T-helper 17 cell (primary cell): ENCODE results near the gene SEMA6A. TPM values are rescaled to one million over a fixed set of nuclear protein-coding genes. Genes with fewer than 3 reads are reported as not detected.

ENCODE experiments used
- ATAC-seq: fragments of 150-1000 bp; cut with Tn5 transposase; 2 replicates; pipeline ENCODE4 v1.10.0; 2021; ENCODE audit warnings: mild to moderate bottlenecking, moderate library complexity
- DNase-seq, 3 donors: peaks; one replicate each; pipeline versions ENCODE4 v3.0.0 to v3.0.0-alpha.2; 2020 to 2021
- H3K9me3 ChIP-seq: one replicate; pipeline ENCODE4 v1.7.0; 2013; ENCODE audit warnings: low read length, mild to moderate bottlenecking; ENCODE audit not compliant: control insufficient read depth, poor library complexity, severe bottlenecking
- H3K27ac Mint-ChIP-seq: one replicate; pipeline ENCODE4 v1.8.0; 2022; ENCODE audit warnings: mild to moderate bottlenecking, moderate library complexity, mixed read lengths
- H3K27me3 Mint-ChIP-seq: one replicate; pipeline ENCODE4 v1.8.0; 2022; ENCODE audit warnings: mixed read lengths
- H3K36me3 Mint-ChIP-seq: one replicate; pipeline ENCODE4 v1.8.0; 2022; ENCODE audit warnings: low read depth, mixed read lengths
- H3K4me1 Mint-ChIP-seq: one replicate; pipeline ENCODE4 v1.8.0; 2022; ENCODE audit warnings: mild to moderate bottlenecking, mixed read lengths
- H3K4me3 Mint-ChIP-seq: one replicate; pipeline ENCODE4 v1.8.0; 2022; ENCODE audit warnings: mild to moderate bottlenecking, moderate library complexity, mixed read lengths
- total RNA-seq, 4 donors: library from RNA in 2 of 4; stranded (reverse) in 2 of 4; gene quantifications; one replicate each; pipeline ENCODE4 v1.2.3 and lab custom pipeline; 2022 to 2026

The SEMA6A gene
- total RNA-seq, 2 donors from 2014 or later = 0.31 TPM; not detected in 1

GRCh38 chr5:116428413-116428812 is 146.2 kb downstream of the SEMA6A start:
- H3K9me3 ChIP-seq = no peaks in the 10 kb centered on the region
- Mint-ChIP-seq H3K4me3 (no peak overlapping the region), H3K27me3 (no peaks in the 10 kb centered on the region), H3K4me1 (no peaks in the 10 kb centered on the region), H3K27ac (no peak overlapping the region), H3K36me3 (peaks cover 5% of the 10 kb centered on the region)
- no peak for DNase-seq
- ATAC-seq = no peak

GRCh38 chr5:116424951-116425350 is 149.7 kb downstream of the SEMA6A start:
- no peaks in the 10 kb centered on the region for H3K27me3 Mint-ChIP-seq
- ATAC-seq (no peak), DNase-seq (no peak)
- no peak overlapping the region for H3K27ac Mint-ChIP-seq
- no peak overlapping the region for H3K4me3 Mint-ChIP-seq
- peaks cover 11% of the 10 kb centered on the region for H3K36me3 Mint-ChIP-seq
- no peaks in the 10 kb centered on the region for H3K4me1 Mint-ChIP-seq
- no peaks in the 10 kb centered on the region for H3K9me3 ChIP-seq

DNA sequence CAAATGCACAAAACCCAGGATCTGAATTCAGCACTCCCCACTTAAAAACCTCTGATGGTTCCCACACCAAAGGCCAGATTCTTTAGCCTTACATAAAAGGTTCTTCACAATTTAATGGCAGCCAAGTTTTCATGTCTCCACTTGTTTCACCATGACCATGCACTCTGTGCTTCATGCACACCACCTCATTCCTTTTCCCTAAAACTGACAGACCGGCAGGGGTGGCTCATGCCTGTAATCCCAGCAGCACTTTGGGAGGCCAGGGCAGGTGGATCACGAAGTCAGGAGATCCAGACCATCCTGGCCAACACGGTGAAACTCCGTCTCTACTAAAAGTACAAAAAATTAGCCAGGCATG is 150.4 kb downstream of the SEMA6A start:
- Mint-ChIP-seq H3K4me1 (no peaks in the 10 kb centered on the region), H3K27me3 (no peaks in the 10 kb centered on the region), H3K4me3 (no peak overlapping the region), H3K36me3 (peaks cover 11% of the 10 kb centered on the region), H3K27ac (no peak overlapping the region)
- DNase-seq = no peak
- H3K9me3 ChIP-seq = no peaks in the 10 kb centered on the region
- no peak for ATAC-seq

DNA sequence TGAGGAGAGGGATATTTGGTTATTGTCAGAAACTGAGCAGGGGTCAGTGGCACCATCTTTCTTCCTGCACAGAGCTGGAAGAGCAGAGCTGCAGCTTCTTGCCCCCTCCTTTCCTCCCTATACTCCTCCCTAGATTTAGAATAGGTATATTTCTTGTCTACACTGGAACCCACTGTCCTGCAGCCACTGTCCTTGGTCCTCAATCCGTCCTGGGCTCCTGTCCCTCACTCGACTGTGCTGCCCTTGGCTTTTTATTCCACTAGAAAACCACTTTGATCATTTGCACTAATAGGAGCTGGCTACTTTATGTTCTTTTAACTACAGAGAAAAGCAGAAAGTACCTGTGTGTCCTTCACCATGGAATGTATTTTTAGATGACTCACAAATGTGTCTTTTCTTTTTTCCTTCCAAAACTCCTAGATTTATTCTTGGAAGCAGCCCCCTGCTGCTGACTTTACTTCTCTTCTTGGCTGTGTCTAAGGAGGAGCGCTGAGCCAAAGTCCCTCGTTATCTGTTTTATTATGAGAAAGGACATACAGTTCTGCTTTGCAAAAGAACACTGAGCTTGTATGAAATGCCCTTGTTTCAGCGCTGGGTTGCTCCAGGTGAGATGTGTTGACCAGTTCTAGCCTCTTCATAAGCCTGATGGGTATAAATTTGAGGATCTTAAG is 150.9 kb downstream of the SEMA6A start:
- DNase-seq (no peak), ATAC-seq (no peak)
- H3K4me1 Mint-ChIP-seq = no peaks in the 10 kb centered on the region
- no peak overlapping the region for H3K27ac Mint-ChIP-seq
- no peaks in the 10 kb centered on the region for H3K27me3 Mint-ChIP-seq
- no peaks in the 10 kb centered on the region for H3K9me3 ChIP-seq
- H3K4me3 Mint-ChIP-seq = no peak overlapping the region
- H3K36me3 Mint-ChIP-seq = peaks cover 11% of the 10 kb centered on the region

DNA sequence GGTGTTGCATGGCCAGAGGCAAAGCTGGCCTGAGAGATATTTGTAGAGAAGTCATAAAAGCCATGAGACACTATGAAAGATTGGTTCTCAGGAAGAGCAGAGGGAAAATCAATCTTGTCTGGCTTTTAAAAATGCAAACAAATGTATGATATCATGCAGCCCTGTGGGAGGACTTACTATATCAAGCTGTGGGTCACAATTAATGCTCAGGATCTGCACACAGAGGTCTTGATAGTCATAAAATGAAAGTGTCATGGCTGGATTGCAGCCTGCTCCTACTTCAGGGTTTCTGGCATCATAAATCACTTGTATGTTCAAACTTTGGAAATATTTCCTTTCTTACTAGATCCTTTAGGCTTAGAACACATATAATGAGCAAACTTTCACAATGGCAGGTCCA is 151.5 kb downstream of the SEMA6A start:
- peaks cover 11% of the 10 kb centered on the region for H3K36me3 Mint-ChIP-seq

DNA sequence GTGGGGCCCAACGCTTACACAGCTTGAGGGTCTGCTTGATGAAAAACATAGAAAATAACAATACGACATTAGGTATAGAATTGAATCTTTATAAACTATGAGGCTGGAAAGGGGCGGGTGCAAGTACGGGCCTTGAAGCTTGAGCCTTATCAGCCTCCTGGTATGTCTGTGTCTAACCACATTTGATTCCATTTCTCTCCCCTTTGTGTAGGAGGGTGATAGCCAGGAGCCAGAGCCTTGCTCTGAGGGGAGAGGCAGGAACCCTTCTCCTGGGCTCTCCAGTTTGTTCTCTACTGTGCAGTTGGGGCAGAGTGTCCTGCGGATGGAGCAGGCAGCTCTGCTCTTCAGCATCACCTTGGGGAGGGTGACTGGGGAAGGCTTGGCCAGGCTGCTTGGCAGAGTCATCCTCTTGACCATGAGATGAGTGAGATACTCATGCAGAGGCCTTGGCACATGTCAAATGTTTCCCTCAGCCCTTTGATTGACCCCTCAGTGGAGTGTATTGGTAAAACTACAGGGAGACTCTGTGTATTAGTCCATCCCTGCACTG is 153.5 kb downstream of the SEMA6A start:
- Mint-ChIP-seq H3K36me3 (peaks cover 13% of the 10 kb centered on the region), H3K4me1 (no peaks in the 10 kb centered on the region), H3K27ac (no peak overlapping the region), H3K27me3 (no peaks in the 10 kb centered on the region), H3K4me3 (no peak overlapping the region)
- no peaks in the 10 kb centered on the region for H3K9me3 ChIP-seq
- DNase-seq (no peak), ATAC-seq (no peak)

More for the DNA sequence above, 151.5 kb downstream of the SEMA6A start:
- ATAC-seq = no peak
- Mint-ChIP-seq H3K27me3 (no peaks in the 10 kb centered on the region), H3K4me3 (no peak overlapping the region), H3K4me1 (no peaks in the 10 kb centered on the region), H3K27ac (no peak overlapping the region)
- H3K9me3 ChIP-seq = no peaks in the 10 kb centered on the region
- no peak for DNase-seq

DNA sequence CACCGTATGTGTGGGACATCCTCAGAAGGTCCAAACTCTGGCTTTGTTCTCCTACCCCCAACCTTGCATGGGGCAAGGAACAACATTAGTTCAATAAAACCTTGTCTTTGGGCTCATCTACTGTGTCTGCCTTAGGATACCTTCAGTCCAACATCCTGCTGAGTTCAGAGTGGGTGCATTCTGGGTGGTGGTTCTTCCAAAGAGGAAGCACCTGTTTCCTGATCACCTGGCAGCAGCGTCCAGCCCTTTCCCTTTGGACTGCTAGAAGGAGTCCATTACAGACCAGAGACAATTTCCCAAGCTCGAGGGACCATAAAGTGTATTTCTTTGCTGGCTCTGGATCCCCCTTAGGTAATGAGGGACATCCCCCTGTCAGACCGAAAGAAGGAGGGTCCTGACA is 154.1 kb downstream of the SEMA6A start:
- no peak overlapping the region for H3K4me3 Mint-ChIP-seq
- H3K4me1 Mint-ChIP-seq = no peaks in the 10 kb centered on the region
- no peak overlapping the region for H3K27ac Mint-ChIP-seq
- H3K36me3 Mint-ChIP-seq = peaks cover 13% of the 10 kb centered on the region
- ATAC-seq = no peak
- no peaks in the 10 kb centered on the region for H3K9me3 ChIP-seq
- no peaks in the 10 kb centered on the region for H3K27me3 Mint-ChIP-seq
- DNase-seq = no peak

DNA sequence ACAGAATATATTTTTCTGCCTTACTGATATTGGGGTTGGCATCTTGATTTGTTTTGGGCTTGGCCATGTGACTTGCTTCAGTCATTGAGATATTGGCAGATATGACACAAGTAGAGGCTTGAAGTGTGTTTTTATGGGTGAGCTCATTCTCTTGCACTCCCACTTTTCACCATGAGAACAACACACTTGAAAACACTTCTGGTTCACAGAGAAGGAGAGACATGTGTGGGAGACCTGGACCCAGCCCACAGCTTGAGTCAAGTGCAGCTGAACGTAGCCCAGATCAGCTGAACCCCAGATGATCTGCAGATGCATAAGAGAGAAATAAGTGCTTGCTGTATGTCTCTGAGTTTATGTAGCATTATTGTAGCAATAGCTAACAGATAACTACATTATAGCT is 155.4 kb downstream of the SEMA6A start:
- no peak for DNase-seq
- Mint-ChIP-seq H3K27ac (no peak overlapping the region), H3K4me3 (no peak overlapping the region), H3K27me3 (no peaks in the 10 kb centered on the region), H3K36me3 (peaks cover 10% of the 10 kb centered on the region), H3K4me1 (no peaks in the 10 kb centered on the region)
- H3K9me3 ChIP-seq = no peaks in the 10 kb centered on the region
- no peak for ATAC-seq

GRCh38 chr5:116418774-116419173 is 155.8 kb downstream of the SEMA6A start:
- H3K9me3 ChIP-seq = no peaks in the 10 kb centered on the region
- Mint-ChIP-seq H3K27ac (no peak overlapping the region), H3K27me3 (no peaks in the 10 kb centered on the region), H3K4me1 (no peaks in the 10 kb centered on the region), H3K4me3 (no peak overlapping the region), H3K36me3 (peaks cover 9% of the 10 kb centered on the region)
- ATAC-seq = no peak
- no peak for DNase-seq

GRCh38 chr5:116418016-116418415 is 156.6 kb downstream of the SEMA6A start:
- Mint-ChIP-seq H3K4me1 (no peaks in the 10 kb centered on the region), H3K27me3 (no peaks in the 10 kb centered on the region), H3K27ac (no peak overlapping the region), H3K36me3 (peaks cover 9% of the 10 kb centered on the region), H3K4me3 (no peak overlapping the region)
- no peaks in the 10 kb centered on the region for H3K9me3 ChIP-seq
- ATAC-seq (no peak), DNase-seq (no peak)

GRCh38 chr5:116415989-116416388 is 158.6 kb downstream of the SEMA6A start:
- no peak overlapping the region for H3K4me3 Mint-ChIP-seq

GRCh38 chr5:116415182-116415581 is 159.4 kb downstream of the SEMA6A start:
- Mint-ChIP-seq H3K27me3 (no peaks in the 10 kb centered on the region), H3K27ac (no peak overlapping the region), H3K4me3 (no peak overlapping the region), H3K36me3 (peaks cover 3% of the 10 kb centered on the region), H3K4me1 (no peaks in the 10 kb centered on the region)
- no peak for DNase-seq
- no peaks in the 10 kb centered on the region for H3K9me3 ChIP-seq
- no peak for ATAC-seq

More at GRCh38 chr5:116415989-116416388, 158.6 kb downstream of the SEMA6A start:
- Mint-ChIP-seq H3K36me3 (peaks cover 3% of the 10 kb centered on the region), H3K4me1 (no peaks in the 10 kb centered on the region), H3K27ac (no peak overlapping the region), H3K27me3 (no peaks in the 10 kb centered on the region)
- no peak for ATAC-seq
- no peaks in the 10 kb centered on the region for H3K9me3 ChIP-seq
- no peak for DNase-seq

- Mint-ChIP-seq H3K4me3 (no peak overlapping the region), H3K27ac (no peak overlapping the region), H3K36me3 (peaks cover 6% of the 10 kb centered on the region), H3K27me3 (no peaks in the 10 kb centered on the region), H3K4me1 (no peaks in the 10 kb centered on the region)
- H3K9me3 ChIP-seq = no peaks in the 10 kb centered on the region
- ATAC-seq (no peak), DNase-seq (no peak)
These were observed 163.5 kb downstream of the SEMA6A start for GRCh38 chr5:116411101-116411571.

DNA sequence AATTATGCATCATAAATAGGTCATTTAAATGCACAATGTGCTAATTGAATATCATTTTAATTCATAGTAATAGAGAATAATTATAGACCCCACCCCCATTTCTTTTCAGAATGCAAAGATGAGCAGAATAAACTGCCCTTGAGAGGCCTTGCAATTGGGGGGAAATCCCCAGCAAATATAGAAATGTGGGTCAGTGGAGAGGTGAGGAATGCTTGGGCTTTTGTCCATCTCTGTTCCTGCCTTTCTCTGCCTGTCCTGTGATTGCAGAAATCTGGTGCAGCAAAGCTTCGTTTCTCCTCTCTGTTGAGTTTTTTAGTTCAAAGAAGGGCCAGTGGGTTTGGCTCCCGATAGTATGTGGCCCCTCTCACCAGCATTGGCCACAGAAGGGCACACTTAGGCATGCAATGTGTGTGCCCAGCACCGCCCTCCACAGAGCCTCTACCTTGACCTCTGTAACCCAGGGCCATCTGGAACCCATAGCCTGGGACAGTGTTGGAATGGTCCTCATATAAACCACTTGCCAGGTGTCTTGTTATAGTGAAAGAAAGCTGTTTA is 164.2 kb downstream of the SEMA6A start:
- no peaks in the 10 kb centered on the region for H3K27me3 Mint-ChIP-seq
- H3K4me1 Mint-ChIP-seq = no peaks in the 10 kb centered on the region
- no peaks in the 10 kb centered on the region for H3K9me3 ChIP-seq
- ATAC-seq = no peak
- DNase-seq = no peak
- H3K27ac Mint-ChIP-seq = no peak overlapping the region
- peaks cover 6% of the 10 kb centered on the region for H3K36me3 Mint-ChIP-seq
- H3K4me3 Mint-ChIP-seq = no peak overlapping the region
